ENCODE data around the gene IQGAP1. TPM values are rescaled to one million over a fixed set of nuclear protein-coding genes. Genes with fewer than 3 reads are reported as not detected.

The IQGAP1 gene, protein sequence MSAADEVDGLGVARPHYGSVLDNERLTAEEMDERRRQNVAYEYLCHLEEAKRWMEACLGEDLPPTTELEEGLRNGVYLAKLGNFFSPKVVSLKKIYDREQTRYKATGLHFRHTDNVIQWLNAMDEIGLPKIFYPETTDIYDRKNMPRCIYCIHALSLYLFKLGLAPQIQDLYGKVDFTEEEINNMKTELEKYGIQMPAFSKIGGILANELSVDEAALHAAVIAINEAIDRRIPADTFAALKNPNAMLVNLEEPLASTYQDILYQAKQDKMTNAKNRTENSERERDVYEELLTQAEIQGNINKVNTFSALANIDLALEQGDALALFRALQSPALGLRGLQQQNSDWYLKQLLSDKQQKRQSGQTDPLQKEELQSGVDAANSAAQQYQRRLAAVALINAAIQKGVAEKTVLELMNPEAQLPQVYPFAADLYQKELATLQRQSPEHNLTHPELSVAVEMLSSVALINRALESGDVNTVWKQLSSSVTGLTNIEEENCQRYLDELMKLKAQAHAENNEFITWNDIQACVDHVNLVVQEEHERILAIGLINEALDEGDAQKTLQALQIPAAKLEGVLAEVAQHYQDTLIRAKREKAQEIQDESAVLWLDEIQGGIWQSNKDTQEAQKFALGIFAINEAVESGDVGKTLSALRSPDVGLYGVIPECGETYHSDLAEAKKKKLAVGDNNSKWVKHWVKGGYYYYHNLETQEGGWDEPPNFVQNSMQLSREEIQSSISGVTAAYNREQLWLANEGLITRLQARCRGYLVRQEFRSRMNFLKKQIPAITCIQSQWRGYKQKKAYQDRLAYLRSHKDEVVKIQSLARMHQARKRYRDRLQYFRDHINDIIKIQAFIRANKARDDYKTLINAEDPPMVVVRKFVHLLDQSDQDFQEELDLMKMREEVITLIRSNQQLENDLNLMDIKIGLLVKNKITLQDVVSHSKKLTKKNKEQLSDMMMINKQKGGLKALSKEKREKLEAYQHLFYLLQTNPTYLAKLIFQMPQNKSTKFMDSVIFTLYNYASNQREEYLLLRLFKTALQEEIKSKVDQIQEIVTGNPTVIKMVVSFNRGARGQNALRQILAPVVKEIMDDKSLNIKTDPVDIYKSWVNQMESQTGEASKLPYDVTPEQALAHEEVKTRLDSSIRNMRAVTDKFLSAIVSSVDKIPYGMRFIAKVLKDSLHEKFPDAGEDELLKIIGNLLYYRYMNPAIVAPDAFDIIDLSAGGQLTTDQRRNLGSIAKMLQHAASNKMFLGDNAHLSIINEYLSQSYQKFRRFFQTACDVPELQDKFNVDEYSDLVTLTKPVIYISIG (N-terminal part only)
- total RNA-seq: 45.9 TPM

DNA sequence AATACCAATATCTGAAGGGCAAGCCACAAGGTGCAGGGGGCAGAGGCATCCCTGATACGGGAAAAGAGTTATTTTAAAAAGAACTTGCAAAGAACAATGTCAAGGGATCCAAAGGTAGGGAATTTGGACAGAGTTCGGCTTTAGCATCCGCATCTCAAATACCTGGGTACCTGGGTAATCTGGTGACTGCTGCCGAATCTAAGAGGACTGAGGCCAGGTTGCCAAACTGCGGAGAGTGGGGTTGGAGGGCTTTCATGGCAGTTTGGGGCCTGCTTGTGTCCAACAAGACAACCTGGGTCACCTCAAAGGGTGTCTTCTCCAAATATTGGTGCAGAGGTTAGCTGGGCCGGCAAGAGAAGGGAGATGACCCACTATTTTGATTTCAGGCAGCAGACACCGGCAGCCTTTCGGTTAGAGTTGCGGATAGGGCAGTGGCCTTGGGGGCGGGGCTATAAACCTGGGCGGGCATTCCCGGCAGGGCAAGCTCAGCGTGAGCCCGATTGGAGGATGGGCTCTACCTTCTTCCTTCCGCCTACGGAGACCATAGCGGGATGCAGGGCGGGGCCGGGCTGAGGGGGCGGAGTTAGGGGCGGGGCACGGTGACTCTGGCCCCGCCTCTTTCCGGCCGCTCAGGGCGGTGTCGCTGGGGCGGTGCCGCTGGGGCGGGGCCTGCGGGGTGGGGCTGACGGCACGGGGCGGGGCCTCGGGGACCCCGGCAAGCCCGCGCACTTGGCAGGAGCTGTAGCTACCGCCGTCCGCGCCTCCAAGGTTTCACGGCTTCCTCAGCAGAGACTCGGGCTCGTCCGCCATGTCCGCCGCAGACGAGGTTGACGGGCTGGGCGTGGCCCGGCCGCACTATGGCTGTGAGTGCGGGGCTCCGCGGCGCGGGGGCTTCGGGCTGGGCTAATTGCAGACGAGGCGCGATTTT, at the start of gene IQGAP1:
Gene IQGAP1, plus strand, starts transcription at position 709 of the 928 bp plus-strand sequence. Its CDS starts 100 bp downstream, at position 809.

DNA sequence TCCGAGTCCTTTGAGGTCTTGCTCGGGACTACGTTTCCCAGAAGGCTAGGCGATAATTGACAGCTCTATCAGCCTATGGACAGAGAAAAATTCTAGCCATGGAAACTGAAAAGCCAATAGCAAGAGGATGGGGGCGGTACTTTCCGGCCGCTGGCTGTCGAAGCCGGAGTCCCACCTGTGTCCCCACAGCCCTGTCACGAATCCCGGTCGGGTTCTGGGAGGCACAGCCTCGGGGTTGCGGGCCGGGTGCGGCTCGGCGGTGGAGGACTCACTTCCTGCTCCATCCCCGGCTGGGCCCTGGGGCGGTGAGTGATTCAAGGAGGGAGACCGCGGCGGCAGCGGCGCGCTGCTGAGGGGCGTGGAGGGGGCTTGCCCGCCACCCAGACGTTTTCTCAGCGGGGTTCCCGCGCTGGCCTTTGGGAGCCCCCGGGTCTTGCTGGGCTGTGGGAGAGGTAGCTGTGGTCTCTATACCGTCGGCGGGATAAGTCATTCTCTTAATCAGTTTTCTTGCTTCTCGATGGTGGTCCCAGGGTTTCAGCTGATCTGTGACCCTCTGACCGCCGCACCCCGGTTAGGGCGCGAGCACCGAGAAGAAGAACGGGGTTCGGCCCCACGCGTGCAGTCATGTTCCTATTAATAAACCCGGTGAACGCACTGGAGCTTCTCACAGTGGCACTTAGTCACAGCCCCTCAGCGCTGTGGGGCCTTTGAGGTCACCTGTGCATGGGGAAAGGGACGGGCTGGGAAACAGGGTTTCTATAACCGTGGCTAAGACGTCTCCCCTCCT, 35.7 kb upstream of the IQGAP1 start, which contains the start of gene ZNF774:
Gene ZNF774, plus strand, starts transcription at position 178 of the 787 bp plus-strand sequence. CDS start 2,377 bp downstream, outside the sequence.

DNA sequence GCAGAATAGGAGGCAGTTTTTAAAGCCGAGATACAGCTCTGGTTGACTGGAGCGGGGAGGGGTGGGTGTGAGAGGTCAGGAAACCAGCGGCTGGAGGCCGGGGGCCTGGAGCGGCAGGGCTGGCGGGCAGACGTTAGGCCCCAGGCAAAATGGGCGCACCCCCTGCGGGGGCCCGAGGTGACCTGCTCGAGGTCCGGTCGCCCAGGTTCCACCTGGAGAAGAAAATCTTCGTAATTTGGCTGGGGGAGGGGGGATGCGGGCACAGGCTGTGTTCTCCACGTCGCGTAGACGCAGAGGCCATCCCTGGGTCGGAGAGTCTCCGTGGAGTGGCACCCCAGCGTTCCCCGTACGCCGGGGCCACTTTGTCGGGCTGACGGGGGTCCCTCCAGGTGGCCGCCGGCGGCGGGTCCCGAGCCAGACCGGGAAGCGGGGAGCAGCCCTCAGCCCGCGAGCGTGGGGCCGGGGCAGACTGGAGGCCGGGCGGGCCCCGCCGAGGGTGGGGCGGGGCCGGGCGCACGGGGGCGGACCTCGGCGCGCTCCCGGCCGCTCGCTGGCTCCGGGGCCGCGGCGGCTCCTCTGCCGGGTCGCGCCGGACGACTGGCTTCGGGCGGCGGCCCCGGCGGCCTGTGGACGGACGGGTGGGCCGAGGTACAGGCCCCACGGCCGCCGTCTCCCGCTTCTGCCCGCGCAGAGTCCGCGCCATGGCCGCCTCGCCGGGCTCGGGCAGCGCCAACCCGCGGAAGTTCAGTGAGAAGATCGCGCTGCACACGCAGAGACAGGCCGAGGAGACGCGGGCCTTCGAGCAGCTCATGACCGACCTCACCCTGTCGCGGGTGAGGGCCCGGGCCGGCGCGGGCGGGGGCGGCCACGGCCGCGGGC, 141.6 kb downstream of the IQGAP1 start, which contains the start of gene CRTC3:
Gene CRTC3, plus strand, starts transcription at position 553 of the 879 bp plus-strand sequence. Its CDS starts 149 bp downstream, at position 702.

Small RNAs within 50 kb of the gene (small RNA-seq; reads per million reads assigned to genes)
- gene NDUFA3P4: not detected

Other genes with a start within 250 kb of the IQGAP1 start
- 49.8 TPM for gene SEMA4B, start 186.9 kb upstream of the IQGAP1 start, total RNA-seq
- 6.0 TPM for gene CIB1, start 154.3 kb upstream of the IQGAP1 start, total RNA-seq
- 8.3 TPM for gene GDPGP1, start 154.0 kb upstream of the IQGAP1 start, total RNA-seq
- gene TTLL13, start 138.7 kb upstream of the IQGAP1 start, total RNA-seq: not detected
- 190 TPM for gene NGRN, start 122.6 kb upstream of the IQGAP1 start, total RNA-seq
- gene ZNF774, start 36.0 kb upstream of the IQGAP1 start, total RNA-seq: 8.3 TPM
- 19.6 TPM for gene CRTC3, start 141.7 kb downstream of the IQGAP1 start, total RNA-seq

All from diencephalon (tissue), 1 donor.